Activated naive CD4-positive, alpha-beta T cell treated with Interleukin-2 at 50 U/mL for 16 hours (primary cell): ENCODE measurements around the gene PATJ.
"Not testable (repeated sequence)": the region's sequence is repeated elsewhere in the genome, so short reads cannot be mapped to it uniquely, and the experiment has no call there.

Experiments
- DNase-seq: peaks from one replicate; pipeline ENCODE4 v3.0.0-alpha.2; 2020

The PATJ gene

DNA sequence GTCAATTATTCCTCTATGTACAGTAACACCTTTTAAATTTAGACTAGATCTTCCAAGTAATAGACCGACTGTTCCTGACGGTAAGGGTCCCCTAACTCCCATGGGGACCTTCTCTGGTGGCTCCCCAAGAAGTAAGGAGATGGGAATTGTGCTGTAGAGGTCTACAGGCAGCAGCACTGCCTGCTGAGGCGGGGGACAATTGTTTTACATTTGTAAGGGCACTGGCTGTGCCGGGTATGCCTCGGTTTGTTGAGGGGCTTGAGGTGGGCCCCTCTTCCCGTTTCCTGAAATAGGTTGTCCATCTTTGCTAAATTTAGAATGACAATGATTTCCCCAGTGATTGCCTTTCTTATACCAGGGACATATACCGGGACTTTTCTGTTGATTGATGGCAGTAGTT lies 439.3 kb downstream of the PATJ start:
- DNase-seq: no peak

DNA sequence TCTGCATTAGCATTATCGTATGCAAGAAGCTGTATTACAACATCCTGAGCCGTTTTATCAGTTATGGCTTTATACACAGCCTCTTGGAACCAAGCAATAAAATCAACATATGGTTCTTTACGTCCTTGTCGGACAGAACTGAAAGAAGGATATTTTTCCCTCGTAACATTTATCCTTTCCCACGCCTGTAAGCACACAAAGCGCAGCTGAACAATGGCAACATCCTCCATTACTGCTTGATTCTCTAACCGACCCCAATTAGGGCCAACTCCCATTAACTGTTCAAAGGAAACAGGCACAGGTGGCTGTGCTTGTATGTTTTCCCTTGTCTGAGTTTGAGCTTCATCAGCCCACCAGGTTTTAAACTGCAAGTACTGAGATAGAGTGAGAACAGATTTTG lies 439.9 kb downstream of the PATJ start:
- not testable (repeated sequence) for DNase-seq

DNA sequence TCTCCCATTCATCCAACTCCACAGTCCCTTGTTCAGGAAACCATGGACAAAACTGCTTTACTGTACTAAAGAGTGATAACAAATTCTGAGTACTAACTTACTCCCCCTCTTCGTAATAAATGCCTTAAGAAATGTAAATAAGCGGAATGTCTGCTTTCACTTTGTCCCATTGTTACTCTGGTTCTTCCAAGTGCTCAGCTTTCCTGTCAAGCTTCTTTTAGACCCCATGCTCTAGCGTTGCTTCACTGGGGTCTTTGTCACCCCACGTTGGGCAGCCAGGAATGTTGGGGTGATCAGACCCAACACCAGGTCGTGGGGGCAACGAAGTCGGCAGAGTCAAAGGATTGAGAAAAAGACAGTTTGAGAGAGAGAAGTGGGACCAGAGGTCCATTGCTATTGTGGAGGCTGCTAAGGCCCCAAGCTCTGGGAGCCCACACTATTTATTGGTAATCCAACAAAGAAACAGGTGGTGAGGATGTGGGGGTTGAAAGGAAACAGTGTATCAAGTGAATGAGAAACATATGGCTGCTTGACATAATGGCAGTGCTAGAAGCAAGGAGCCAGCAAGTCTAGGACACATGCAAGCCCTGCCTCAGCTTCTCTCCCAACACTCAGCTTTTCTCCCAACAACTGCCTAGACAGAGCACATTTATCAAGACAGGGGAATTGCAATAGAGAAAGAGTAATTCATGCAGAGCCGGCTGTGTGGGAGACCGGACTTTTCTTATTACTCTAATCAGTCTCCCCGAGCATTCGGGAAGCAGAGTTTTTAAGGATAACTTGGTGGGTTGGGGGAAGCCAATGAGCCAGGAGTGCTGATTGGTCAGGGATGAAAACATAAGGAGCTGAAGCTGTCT lies 441.1 kb downstream of the PATJ start:
- DNase-seq: not testable (repeated sequence)

DNA sequence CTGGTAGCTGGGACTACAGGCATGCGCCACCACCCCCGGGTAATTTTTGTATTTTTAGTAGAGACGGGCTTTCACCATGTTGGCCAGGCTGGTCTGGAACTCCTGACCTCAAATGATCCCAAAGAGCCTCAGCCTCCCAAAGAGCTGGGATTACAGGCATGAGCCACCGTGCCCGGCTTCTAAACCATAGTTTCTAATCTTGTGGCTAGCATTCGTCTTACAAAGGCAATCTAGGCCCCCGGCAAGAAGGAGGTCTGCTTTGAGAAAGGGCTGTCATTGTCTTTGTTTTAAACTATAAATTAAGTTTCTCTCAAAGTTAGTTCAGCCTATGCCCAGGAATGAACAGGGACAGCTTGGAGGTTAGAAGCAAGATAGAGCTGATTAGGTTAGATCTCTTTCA lies 442.1 kb downstream of the PATJ start:
- DNase-seq: no peak

DNA sequence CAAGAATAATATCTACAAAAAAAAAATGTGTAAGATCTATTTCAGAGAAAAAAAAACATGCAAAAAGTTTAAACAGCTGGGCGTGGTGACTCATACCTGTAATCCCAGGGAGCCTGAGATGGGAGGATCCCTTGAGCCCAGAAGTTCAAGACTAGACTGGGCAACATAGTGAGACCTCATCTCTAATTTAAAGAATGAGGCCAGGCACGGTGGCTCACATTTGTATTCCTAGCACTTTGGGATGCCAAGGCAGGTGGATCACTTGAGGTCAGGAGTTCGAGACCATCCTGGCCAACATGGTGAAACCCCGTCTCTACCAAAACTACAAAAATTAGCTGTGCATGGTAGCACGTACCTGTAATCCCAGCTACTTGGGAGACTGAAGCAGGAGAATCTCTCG lies 443.0 kb downstream of the PATJ start:
- DNase-seq: not testable (repeated sequence)

DNA sequence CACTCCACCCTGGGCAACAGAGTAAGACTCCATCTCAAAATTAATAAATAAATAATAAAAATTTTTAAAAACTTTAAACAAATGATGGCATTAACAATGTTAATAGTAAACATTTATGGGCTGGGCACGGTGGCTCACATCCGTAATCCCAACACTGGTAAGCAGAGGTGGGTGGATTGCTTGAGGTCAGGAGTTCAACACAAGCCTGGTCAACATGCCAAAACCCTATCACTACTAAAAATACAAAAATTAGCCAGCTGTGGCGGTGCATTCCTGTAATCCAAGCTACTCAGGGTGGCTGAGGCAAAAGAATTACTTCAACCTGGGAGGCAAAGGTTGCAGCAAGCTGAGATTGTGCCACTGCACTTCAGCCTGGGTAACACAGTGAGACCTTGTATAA lies 443.4 kb downstream of the PATJ start:
- no peak for DNase-seq

DNA sequence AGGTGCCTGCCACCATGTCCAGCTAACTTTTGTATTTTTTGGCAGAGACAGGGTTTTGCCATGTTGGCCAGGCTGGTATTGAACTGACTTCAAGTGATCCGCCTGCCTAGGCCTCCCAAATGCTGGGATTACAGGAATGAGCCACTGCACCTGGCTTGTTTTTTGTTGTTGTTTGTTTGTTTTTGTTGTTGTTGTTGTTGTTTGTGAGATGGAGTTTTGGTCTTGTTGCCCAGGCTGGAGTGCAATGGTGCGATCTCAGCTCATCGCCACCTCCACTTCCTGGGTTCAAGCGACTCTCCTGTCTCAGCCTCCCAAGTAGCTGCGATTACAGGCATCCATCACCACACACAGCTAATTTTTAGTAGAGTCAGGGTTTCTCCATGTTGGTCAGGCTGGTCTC lies 445.3 kb downstream of the PATJ start:
- DNase-seq: no peak

DNA sequence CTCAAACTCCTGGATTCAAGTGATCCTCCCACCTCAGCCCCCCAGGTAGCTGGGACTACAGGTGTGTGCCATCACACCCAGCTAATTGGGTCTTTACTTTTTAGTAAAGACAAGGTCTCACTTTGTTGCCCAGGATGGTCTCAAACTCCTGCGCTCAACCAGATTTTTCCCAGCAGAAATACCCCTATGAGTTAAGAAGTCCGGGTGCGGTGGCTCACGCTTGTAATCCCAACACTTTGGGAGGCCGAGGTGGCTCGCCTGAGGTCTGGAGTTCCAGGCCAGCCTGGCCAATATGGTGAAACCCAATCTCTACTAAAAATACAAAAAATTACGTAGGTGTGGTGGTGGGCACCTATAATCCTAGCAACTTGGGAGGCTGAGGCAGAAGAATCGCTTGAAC lies 445.8 kb downstream of the PATJ start:
- no peak for DNase-seq

DNA sequence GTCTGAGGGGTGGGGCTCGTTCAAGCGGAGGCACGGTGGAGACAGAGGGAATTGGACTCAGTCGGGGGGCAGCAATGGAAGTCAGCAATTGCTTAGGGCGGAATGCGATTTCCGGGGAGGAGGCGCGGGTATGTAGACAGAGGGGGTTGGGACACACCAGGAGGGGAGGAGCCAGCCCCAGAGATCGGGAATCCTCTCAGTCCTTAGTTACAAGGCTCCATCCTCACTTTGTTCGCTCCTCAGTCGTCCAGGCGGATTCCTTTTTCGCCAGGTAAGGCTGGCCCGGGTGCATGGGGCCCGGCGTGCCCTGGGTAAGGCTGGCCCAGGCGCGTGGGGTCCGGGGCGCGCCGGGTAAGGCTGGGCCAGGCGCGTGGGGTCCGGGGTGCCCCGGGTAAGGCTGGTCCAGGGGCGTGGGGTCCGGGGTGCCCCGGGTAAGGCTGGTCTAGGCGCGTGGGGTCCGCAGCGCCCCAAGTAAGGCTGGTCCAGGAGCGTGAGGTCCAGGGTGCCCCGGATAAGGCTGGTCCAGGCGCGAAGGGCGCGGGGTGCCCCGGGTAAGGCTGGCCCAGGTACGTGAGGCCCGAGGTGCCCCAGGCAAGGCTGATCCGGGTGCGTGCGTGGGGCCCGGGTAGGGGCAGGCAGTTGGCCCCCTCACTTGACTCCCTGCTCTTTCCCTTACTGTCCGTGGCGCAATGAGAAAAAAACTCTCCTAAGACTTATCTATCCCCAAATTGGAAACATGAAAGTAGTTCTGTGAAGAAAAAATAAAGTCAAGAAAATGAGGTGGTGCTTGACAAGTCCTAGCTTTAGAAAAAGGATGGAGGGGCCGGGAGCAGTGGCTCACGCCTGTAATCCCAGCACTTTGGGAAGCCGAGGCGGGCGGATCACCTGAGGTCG lies 452.6 kb downstream of the PATJ start, which contains the start of gene L1TD1:
L1TD1 (plus strand) TSS at position 199 of the 894 bp plus-strand sequence. CDS start 11,780 bp downstream, outside the sequence.
- DNase-seq: no peak

DNA sequence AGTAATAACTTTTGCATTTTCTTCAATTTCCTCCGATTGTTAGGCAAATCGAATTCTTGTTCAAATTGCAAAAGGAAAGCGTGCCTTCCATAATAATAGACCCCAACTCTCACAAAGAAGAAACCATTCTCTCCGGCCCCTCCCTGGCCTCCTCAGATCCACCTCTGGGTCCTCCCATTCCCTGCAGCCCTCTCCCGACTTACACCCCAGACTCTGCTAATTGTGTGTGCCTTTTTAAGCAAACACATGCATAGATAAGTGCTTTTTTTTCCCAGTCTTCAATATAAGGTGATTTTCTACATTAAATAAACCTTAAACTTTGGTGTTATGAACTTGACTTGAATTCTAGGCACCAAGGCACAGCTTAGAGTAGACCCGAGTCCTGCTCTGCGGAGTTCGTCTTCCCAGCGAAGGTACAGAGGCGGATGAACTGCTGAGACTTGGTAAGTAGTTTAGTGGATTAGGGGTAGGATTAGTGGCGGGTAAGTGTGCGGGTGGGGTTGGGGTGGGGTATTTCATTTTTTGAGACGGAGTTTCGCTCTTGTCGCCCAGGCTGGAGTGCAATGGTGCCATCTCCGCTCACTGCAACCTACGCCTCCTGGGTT lies 453.9 kb downstream of the PATJ start:
- no peak for DNase-seq

DNA sequence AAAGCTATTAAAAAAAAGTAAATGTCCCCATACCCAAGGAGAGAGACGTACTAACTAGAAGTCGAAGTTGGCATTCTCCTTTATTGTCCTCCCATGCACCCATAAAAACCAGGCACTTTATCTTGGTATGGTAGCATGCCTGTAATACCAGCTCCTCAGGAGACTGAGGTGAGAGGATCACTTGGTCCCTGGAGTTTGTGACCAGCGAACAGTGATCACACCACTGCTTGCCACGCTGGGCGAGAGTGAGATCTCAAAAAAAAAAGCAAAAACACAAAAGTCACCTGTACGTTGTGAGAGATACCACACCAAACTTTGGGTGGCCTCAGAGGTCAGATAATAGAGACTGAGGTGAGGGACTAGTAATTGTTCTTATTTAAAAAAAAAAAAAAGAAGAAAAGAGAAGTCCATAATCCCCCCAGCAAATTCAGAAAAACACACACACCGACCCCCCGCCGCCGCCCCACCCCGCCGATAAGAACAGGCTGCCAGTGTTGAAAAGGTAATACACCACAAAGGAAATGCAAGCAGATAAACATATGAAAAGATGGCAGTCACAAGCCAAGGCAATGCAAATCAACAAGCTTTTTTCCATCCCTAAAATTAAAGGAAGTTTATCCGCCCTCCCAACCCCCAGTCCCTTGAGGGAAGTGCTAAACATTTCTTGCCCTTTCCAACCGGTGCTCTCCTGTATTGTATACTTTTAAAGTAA lies 455.9 kb downstream of the PATJ start:
- DNase-seq: no peak

DNA sequence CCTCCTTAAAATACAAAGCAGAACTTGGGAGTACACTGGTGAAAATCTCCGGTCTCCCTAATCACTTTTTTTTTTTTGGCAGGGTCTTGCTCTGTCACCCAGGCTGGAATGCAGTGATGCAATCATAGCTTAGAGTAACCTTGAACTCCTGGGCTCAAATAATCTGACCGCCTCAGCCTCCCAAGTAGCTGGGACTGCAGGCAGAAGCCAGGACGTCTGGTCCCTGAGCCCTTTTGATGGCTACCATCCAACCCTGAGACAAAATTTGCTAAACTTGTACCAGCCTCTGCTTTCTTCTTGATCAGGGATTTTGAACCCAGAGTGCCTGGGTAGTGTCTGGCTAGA lies 456.5 kb downstream of the PATJ start:
- no peak for DNase-seq

DNA sequence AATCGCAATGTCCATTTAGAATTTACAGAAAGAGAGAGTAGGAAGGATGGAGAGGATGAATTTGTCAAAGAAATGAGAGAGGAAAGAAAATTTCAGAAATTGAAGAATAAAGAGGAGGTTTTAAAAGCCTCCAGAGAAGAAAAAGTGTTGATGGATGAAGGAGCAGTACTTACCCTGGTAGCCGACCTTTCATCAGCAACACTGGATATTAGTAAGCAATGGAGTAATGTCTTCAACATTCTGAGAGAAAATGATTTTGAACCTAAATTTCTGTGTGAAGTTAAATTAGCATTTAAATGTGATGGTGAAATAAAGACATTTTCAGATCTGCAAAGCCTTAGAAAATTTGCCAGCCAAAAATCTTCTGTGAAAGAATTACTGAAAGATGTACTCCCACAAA lies 464.9 kb downstream of the PATJ start:
- DNase-seq: no peak

DNA sequence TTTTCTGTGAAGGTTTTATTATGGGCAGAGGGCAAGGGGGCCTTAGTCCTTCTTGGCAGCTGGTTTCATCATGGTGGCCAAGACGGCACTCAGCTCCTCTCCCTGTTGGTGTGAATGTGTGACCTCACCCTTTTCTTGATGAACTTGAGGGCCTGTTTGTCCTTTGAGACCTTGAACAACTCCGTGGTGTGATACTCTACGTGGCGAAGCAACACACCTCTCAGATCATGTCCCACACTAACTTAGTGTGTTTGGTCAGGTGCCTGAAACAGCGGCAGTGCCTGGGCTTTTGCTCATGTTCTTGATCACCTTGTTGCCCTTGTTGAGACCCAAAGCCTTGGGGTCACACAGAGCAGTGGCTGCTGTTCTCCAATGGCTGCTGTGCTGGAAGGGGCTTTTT lies 465.8 kb downstream of the PATJ start:
- no peak for DNase-seq

DNA sequence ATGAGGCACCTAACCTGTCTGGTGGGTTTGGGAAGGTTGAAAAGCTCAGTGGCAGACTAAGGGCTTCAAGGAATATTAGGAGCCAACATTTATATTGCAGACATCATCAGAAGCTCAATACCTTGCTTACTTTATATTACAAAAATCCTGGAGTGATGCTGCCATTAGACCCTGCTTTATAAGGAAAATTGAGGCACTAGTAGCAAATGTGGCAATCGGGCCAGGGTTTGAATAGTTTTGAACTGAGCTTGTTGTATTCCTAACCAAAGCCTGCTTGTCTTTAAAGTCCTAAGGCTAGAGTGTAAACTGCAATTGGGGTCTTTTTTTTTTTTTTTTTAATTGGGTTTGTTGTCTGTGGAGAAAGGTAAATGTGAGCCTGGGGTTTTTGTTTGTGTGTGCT lies 466.7 kb downstream of the PATJ start:
- DNase-seq: no peak

DNA sequence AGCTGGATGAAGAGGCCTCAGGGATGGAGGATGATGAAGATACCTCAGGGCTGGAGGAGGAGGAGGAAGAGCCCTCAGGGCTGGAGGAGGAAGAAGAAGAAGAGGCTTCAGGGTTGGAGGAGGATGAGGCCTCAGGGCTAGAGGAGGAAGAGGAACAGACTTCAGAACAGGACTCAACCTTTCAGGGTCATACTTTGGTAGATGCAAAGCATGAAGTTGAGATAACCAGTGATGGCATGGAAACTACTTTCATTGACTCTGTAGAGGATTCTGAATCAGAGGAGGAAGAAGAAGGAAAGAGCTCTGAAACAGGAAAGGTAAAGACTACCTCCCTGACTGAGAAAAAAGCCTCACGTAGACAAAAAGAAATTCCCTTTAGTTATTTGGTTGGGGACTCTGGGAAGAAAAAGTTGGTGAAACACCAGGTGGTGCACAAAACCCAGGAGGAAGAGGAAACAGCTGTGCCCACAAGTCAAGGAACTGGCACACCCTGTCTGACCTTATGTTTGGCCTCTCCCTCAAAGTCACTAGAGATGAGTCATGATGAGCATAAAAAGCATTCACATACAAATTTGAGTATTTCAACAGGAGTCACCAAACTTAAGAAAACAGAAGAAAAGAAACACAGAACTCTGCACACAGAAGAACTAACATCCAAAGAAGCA lies 467.8 kb downstream of the PATJ start:
- DNase-seq: no peak

DNA sequence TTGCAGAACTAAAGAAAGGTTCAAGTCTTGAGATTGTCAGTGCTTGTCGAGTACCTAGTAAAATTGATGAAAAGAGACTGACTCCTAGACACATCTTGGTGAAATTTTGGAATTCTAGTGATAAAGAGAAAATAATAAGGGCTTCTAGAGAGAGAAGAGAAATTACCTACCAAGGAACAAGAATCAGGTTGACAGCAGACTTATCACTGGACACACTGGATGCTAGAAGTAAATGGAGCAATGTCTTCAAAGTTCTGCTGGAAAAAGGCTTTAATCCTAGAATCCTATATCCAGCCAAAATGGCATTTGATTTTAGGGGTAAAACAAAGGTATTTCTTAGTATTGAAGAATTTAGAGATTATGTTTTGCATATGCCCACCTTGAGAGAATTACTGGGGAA lies 468.7 kb downstream of the PATJ start:
- no peak for DNase-seq

DNA sequence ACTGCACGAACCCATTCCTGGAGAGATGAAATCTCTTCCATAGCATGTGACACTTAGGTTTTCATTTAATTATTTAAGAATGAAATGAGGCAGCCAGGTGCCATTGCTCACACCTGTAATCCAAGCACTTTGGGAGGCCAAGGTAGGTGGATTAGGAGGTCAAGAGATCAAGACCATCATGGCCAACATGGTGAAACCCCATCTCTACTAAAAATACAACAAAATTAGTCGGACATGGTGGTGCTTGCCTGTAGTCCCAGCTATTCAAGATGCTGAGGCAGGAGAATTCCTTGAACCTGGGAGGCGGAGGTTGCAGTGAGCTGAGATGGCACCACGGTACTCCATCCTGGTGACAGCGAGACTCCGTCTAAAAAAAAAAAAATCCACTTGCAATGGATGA lies 470.1 kb downstream of the PATJ start:
- DNase-seq: no peak

DNA sequence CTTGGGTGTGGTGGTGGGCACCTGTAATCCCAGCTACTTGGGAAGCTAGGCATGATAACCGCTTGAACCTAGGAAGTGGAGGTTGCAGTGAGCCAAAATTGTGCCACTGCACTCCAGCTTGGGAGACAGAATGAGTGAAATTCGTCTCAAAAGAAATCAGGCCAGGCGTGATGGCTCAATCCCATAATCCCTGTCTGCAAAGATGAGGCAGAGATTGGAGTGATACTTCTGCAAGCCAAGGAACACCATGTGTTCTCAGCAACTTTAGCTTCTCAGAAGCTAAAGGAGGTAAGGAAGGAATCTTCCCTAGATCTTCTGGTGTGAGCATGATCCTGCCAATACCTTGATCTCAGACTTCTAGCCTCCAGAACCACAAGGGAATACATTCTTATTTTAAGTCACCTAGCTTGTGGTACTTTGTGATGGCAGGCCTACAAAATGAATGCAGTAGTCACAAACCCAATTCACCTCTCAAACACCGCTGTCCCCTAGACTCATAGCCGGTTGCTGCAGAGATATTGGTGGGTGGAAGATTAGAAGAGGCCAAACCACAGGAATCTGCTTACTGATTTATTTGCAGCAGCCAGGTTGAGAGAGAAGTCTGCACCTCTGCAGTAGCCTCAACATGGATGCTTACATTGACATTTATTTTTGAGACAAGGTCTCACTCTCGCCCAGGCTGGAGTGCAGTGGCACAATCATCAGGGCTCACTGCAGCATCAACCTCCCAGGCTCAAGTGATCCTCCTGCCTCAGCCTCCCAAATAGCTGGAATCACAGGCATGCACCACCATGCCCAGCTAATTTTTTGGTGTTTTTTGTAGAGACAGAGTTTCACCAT lies 471.0 kb downstream of the PATJ start:
- DNase-seq: no peak

DNA sequence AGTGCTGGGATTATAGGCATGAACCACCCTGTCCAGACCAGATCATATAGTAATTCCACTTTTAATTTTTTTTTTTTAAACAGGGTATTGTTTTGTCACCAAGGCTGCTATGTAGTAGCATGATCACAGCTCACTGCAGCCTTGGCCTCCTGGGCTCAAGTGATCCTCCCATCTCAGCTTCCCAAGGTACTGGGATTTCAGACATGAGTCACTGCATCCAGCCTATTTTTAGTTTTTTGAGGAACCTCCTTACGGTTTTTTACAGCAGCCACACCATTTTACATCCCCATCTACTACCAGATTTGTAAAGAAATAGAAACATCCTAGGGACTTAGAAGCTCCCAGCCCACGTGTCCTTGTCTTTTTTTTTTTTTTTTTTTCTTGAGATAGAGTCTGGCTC lies 476.3 kb downstream of the PATJ start:
- no peak for DNase-seq

DNA sequence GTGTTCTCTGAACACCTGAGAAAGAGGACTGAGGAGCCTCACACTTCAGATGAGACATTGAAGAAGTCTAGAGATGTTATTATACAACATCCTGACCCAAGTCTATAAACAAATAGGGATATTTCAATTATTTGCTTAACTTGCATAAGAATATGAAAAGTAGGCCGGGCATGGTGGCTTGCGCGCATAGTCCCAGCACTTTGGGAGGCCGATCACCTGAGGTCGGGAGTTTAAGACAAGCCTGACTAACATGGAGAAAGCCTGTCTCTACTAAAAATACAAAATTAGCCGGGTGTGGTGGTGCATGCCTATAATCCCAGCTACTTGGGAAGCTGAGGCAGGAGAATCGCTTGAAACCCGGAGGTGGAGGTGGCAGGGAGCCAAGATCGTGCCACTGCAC lies 478.2 kb downstream of the PATJ start:
- not testable (repeated sequence) for DNase-seq
